Activated naive CD4-positive, alpha-beta T cell treated with anti-CD3 and anti-CD28 coated beads for 36 hours (primary cell): ENCODE data around the gene FEV. TPM values are rescaled to one million over a fixed set of nuclear protein-coding genes. Genes with fewer than 3 reads are reported as not detected.

ENCODE experiments used
- CTCF ChIA-PET: fragments of 350-600 bp; sonication (Branson Sonifier 250); formaldehyde crosslinking; loops from one replicate; lab custom pipeline; 2021; ENCODE audit warnings: antibody characterized with exemption; lab: Charles Lee
- DNase-seq: peaks from one replicate; pipeline ENCODE4 v3.0.0-alpha.2; 2020
- H3K27ac Mint-ChIP-seq: one replicate; pipeline ENCODE4 v1.8.0; 2021; ENCODE audit warnings: mild to moderate bottlenecking, mixed read lengths
- H3K27me3 Mint-ChIP-seq: one replicate; pipeline ENCODE4 v1.8.0; 2021; ENCODE audit warnings: low read depth, mixed read lengths
- H3K36me3 Mint-ChIP-seq: one replicate; pipeline ENCODE4 v1.8.0; 2021; ENCODE audit warnings: low read depth, mixed read lengths
- H3K4me1 Mint-ChIP-seq: one replicate; pipeline ENCODE4 v1.8.0; 2021; ENCODE audit warnings: low read depth, mixed read lengths
- H3K4me3 Mint-ChIP-seq: one replicate; pipeline ENCODE4 v1.8.0; 2021; ENCODE audit warnings: mild to moderate bottlenecking, moderate library complexity, mixed read lengths
- H3K9me3 Mint-ChIP-seq: one replicate; pipeline ENCODE4 v1.8.0; 2021; ENCODE audit warnings: mixed read lengths
- intact Hi-C: fragments of 100-400 bp; cut with micrococcal nuclease; formaldehyde crosslinking; loops from one replicate; pipeline ENCODE4 v1.15.1; 2023
- total RNA-seq, 2 experiments: library from RNA; stranded (reverse); gene quantifications; one replicate each; pipeline ENCODE4 v1.2.3, GENCODE V29; 2021

FEV gene
- total RNA-seq, 2 experiments from 2014 or later, result not detected

- peak overlapping the region; percentile 29 for H3K4me3 Mint-ChIP-seq
- intact Hi-C loops, result no loop called here
- no peaks in the 10 kb centered on the region for H3K36me3 Mint-ChIP-seq
- CTCF ChIA-PET, result interaction anchor here (0.9 to 1.1 kb wide), 2 partner anchors 18 to 20 kb away, joined by 3 to 5 read pairs; no protein-coding TSS in a partner anchor
- H3K9me3 Mint-ChIP-seq, result no peaks in the 10 kb centered on the region
- H3K27me3 Mint-ChIP-seq, result peaks cover 66% of the 10 kb centered on the region
- DNase-seq, result no peak
- H3K27ac Mint-ChIP-seq, result no peak overlapping the region
- H3K4me1 Mint-ChIP-seq, result peaks cover 18% of the 10 kb centered on the region
These were observed 24.4 kb downstream of the FEV start for GRCh38 chr2:218960309-218961165.

GRCh38 chr2:218959761-218960308, 25.1 kb downstream of the FEV start:
- Mint-ChIP-seq H3K9me3 (no peaks in the 10 kb centered on the region), H3K27me3 (peaks cover 69% of the 10 kb centered on the region), H3K4me3 (no peak overlapping the region), H3K27ac (no peak overlapping the region), H3K4me1 (peaks cover 18% of the 10 kb centered on the region), H3K36me3 (no peaks in the 10 kb centered on the region)
- intact Hi-C loops, result loop anchor here (1.0 kb wide), 1 partner anchor 51 kb away; no protein-coding TSS in a partner anchor
- CTCF ChIA-PET, result interaction anchor here (0.9 to 1.1 kb wide), 2 partner anchors 19 to 21 kb away, joined by 3 to 5 read pairs; no protein-coding TSS in a partner anchor
- DNase-seq, result no peak

DNA sequence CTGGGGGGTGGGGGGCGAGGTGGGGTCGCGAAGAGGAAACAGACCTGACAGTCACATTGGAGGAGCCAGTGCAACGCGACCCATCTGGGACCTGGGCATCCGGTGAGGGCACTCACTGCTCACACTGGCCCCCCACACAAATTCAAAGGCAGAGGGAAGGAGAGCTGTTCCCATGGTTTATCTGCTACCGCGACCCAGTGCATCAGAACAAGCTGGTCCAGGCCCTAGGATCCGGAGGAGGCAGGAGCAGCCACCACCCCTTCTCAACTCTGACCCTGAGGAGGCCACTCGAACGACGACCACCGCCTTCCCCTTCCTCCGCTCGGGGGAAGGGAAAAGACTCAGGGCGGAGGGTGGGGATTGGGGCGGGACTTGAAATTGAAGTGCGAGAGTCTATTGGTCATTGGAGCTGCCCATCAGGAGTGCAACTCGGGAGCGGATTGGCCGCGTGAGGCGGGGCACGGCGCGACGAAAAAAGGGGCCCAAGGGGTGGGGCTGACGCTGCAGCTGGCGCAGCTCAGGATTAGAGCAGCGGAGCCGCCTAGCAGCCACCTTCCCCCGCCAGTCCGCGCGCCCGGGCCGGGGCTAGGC, 25.7 kb downstream of the FEV start, which contains the start of gene CDK5R2:
Gene CDK5R2, plus strand, starts transcription at position 526 of the 591 bp plus-strand sequence. CDS start 155 bp downstream, outside the sequence.
- Mint-ChIP-seq H3K36me3 (no peaks in the 10 kb centered on the region), H3K27ac (no peak within 1 kb of the TSS), H3K27me3 (peaks cover 69% of the 10 kb centered on the region), H3K4me3 (peak within 1 kb of the TSS; percentile 41), H3K9me3 (no peaks in the 10 kb centered on the region), H3K4me1 (peaks cover 18% of the 10 kb centered on the region)
- CTCF ChIA-PET, result interaction anchor here (0.6 to 2.3 kb wide), 5 partner anchors 20 to 160 kb away, joined by 3 to 10 read pairs (median 4); no protein-coding TSS in a partner anchor
- DNase-seq, result peak; percentile 80
- intact Hi-C loops, result loop anchor here (1.0 kb wide), 1 partner anchor 50 kb away; no protein-coding TSS in a partner anchor

DNA sequence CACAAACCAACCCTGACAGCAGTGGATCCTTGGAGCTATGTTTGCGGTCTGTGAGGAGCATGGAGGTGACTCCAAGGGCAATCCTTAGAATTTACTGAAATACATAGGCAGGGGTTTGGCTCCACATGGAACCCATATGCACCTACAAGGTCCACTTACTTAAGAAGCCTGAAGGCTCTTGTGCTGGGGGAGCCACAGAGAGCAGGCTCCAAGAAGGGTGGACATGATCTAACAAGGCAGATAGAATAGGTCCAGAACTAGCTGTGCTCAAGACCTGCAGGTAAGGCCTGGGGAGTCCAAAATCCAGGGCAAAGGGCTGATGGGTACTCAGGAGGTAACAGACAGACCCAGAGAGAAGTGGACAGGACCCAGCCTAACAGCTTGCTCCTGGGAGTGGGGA, 26.7 kb downstream of the FEV start:
- H3K27me3 Mint-ChIP-seq, result peaks cover 63% of the 10 kb centered on the region
- no peaks in the 10 kb centered on the region for H3K36me3 Mint-ChIP-seq
- H3K4me1 Mint-ChIP-seq, result peaks cover 15% of the 10 kb centered on the region
- H3K9me3 Mint-ChIP-seq, result no peaks in the 10 kb centered on the region
- DNase-seq, result no peak
- no peak overlapping the region for H3K27ac Mint-ChIP-seq
- no peak overlapping the region for H3K4me3 Mint-ChIP-seq
- intact Hi-C loops, result no loop called here
- CTCF ChIA-PET, result interaction anchor here (0.6 to 2.3 kb wide), 4 partner anchors 22 to 607 kb away, joined by 3 to 10 read pairs (median 4); no protein-coding TSS in a partner anchor

GRCh38 chr2:218957671-218958070, 27.3 kb downstream of the FEV start:
- CTCF ChIA-PET, result interaction anchor here (0.7 to 2.3 kb wide), 3 partner anchors 22 to 60 kb away, joined by 3 to 10 read pairs (median 4); no protein-coding TSS in a partner anchor
- Mint-ChIP-seq H3K27ac (no peak overlapping the region), H3K27me3 (peaks cover 57% of the 10 kb centered on the region), H3K4me3 (no peak overlapping the region), H3K9me3 (no peaks in the 10 kb centered on the region), H3K4me1 (peaks cover 13% of the 10 kb centered on the region), H3K36me3 (no peaks in the 10 kb centered on the region)
- intact Hi-C loops, result no loop called here
- DNase-seq, result no peak

- peaks cover 9% of the 10 kb centered on the region for H3K4me1 Mint-ChIP-seq
- no peak for DNase-seq
- no peaks in the 10 kb centered on the region for H3K36me3 Mint-ChIP-seq
- CTCF ChIA-PET, result no interaction called here
- intact Hi-C loops, result no loop called here
- no peaks in the 10 kb centered on the region for H3K9me3 Mint-ChIP-seq
- H3K27me3 Mint-ChIP-seq, result peaks cover 45% of the 10 kb centered on the region
- H3K27ac Mint-ChIP-seq, result no peak overlapping the region
- H3K4me3 Mint-ChIP-seq, result no peak overlapping the region
These were observed 28.9 kb downstream of the FEV start for GRCh38 chr2:218956039-218956438.

GRCh38 chr2:218954541-218955300, 30.3 kb downstream of the FEV start:
- Mint-ChIP-seq H3K36me3 (no peaks in the 10 kb centered on the region), H3K4me1 (peaks cover 3% of the 10 kb centered on the region), H3K27me3 (peaks cover 41% of the 10 kb centered on the region), H3K27ac (no peak overlapping the region), H3K4me3 (no peak overlapping the region), H3K9me3 (no peaks in the 10 kb centered on the region)
- DNase-seq, result no peak
- intact Hi-C loops, result no loop called here
- CTCF ChIA-PET, result interaction anchor here (0.7 to 1.0 kb wide), 2 partner anchors 25 to 217 kb away, joined by 3 to 4 read pairs; no protein-coding TSS in a partner anchor

GRCh38 chr2:218953366-218953954, 31.5 kb downstream of the FEV start:
- intact Hi-C loops, result no loop called here
- CTCF ChIA-PET, result interaction anchor here (0.6 to 1.4 kb wide), 4 partner anchors 24 to 74 kb away, joined by 3 to 4 read pairs (median 3); no protein-coding TSS in a partner anchor
- Mint-ChIP-seq H3K27ac (no peak overlapping the region), H3K4me3 (no peak overlapping the region), H3K9me3 (no peaks in the 10 kb centered on the region), H3K4me1 (no peaks in the 10 kb centered on the region), H3K36me3 (no peaks in the 10 kb centered on the region), H3K27me3 (peaks cover 33% of the 10 kb centered on the region)
- DNase-seq, result no peak

- Mint-ChIP-seq H3K9me3 (no peaks in the 10 kb centered on the region), H3K4me1 (no peaks in the 10 kb centered on the region), H3K27ac (no peak overlapping the region), H3K4me3 (no peak overlapping the region), H3K27me3 (peaks cover 22% of the 10 kb centered on the region), H3K36me3 (no peaks in the 10 kb centered on the region)
- no peak for DNase-seq
- CTCF ChIA-PET, result interaction anchor here (0.6 to 0.7 kb wide), 2 partner anchors 8 to 124 kb away, joined by 3 to 4 read pairs; no protein-coding TSS in a partner anchor
- intact Hi-C loops, result no loop called here
These were observed 32.8 kb downstream of the FEV start for GRCh38 chr2:218952160-218952559.

- DNase-seq, result no peak
- CTCF ChIA-PET, result interaction anchor here (1.5 kb wide), 1 partner anchor 33 kb away, joined by 5 read pairs; no protein-coding TSS in a partner anchor
- Mint-ChIP-seq H3K4me3 (no peak overlapping the region), H3K27me3 (peaks cover 17% of the 10 kb centered on the region), H3K27ac (no peak overlapping the region), H3K9me3 (no peaks in the 10 kb centered on the region), H3K36me3 (no peaks in the 10 kb centered on the region), H3K4me1 (no peaks in the 10 kb centered on the region)
- intact Hi-C loops, result no loop called here
These were observed 38.4 kb downstream of the FEV start for GRCh38 chr2:218946621-218947020.

DNA sequence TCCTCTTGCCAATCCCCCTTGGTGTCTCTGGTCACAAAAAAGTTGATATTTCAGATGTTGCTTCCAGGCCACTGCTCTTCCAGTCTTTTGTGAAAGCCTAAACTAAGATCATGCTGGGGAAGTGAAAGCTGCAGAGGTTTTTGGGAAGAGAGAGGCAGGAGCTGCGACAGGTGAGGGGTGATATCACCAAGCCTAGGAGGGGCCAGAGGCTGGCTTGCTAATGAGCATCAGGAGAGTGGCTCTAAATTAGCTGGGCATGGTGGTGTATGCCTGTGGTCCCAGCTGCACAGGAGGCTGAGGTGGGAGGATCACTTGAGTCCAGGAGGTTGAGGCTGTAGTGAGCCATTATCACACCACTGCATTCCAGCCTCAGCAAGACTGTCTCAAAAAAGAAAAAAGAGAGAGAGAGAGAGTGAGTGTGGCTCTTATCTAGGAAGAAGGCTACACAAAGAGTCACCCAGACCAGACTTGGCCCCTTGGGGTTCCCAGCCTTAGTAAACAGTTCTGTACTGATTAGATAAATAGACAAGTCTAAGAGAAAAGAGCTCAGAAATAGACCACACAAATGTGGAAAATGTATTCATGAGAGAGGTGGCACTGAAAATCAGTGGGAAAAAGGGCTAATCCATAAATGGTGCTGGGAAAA, 40.1 kb downstream of the FEV start:
- no peak for DNase-seq
- Mint-ChIP-seq H3K36me3 (peaks cover 1% of the 10 kb centered on the region), H3K27ac (no peak overlapping the region), H3K4me3 (no peak overlapping the region), H3K9me3 (no peaks in the 10 kb centered on the region), H3K4me1 (no peaks in the 10 kb centered on the region), H3K27me3 (peaks cover 15% of the 10 kb centered on the region)
- CTCF ChIA-PET, result interaction anchor here (0.7 kb wide), 1 partner anchor 73 kb away, joined by 3 read pairs; no protein-coding TSS in a partner anchor
- intact Hi-C loops, result no loop called here
